Islet of Langerhans (tissue), 1 donor: ENCODE results near the gene NOSIP.

Experiments used
- FAIRE-seq: peaks from one replicate; lab custom pipeline; 2011; peaks lifted over from hg19 to GRCh38; lab: Jason Lieb, UNC

NOSIP gene

GRCh38 chr19:49594993-49595818 lies 14.8 kb upstream of the NOSIP start:
- FAIRE-seq, result no peak

- FAIRE-seq, result no peak
These were observed 14.0 kb upstream of the NOSIP start for GRCh38 chr19:49594157-49594992.

GRCh38 chr19:49593233-49594113 lies 13.1 kb upstream of the NOSIP start:
- FAIRE-seq, result no peak

GRCh38 chr19:49592486-49593232 lies 12.3 kb upstream of the NOSIP start:
- FAIRE-seq, result no peak

- FAIRE-seq, result no peak
These were observed 11.6 kb upstream of the NOSIP start for GRCh38 chr19:49591731-49592485.

- FAIRE-seq, result no peak
These were observed 10.8 kb upstream of the NOSIP start, which contains the start of gene PRR12 for GRCh38 chr19:49590971-49591730. PRR12 (plus strand) TSS chr19:49591182; CDS start chr19:49591655, 473 bp downstream.

- FAIRE-seq, result no peak
These were observed 10.0 kb upstream of the NOSIP start for GRCh38 chr19:49590071-49590970.

GRCh38 chr19:49589502-49589905 lies 9.1 kb upstream of the NOSIP start:
- no peak for FAIRE-seq

- no peak for FAIRE-seq
These were observed 8.2 kb upstream of the NOSIP start for GRCh38 chr19:49588365-49589122.

- FAIRE-seq, result no peak
These were observed 6.9 kb upstream of the NOSIP start for GRCh38 chr19:49587227-49587626.

- FAIRE-seq, result no peak
These were observed 4.7 kb upstream of the NOSIP start for GRCh38 chr19:49585023-49585422.

- FAIRE-seq, result no peak
These were observed 2.9 kb upstream of the NOSIP start for GRCh38 chr19:49583239-49583638.

- no peak for FAIRE-seq
These were observed 702 bp upstream of the NOSIP start, which contains the start of gene PRRG2 for GRCh38 chr19:49581007-49581508. PRRG2 (plus strand) TSS chr19:49581316; CDS start chr19:49583220, 1,904 bp downstream.

- FAIRE-seq, result no peak
These were observed 451 bp downstream of the NOSIP start for GRCh38 chr19:49579947-49580263.

- no peak for FAIRE-seq
These were observed 1.2 kb downstream of the NOSIP start for GRCh38 chr19:49579193-49579592.

- FAIRE-seq, result no peak
These were observed 6.1 kb downstream of the NOSIP start for GRCh38 chr19:49574206-49574755.

- FAIRE-seq, result no peak
These were observed 6.9 kb downstream of the NOSIP start for GRCh38 chr19:49573425-49573824.

GRCh38 chr19:49573009-49573408 lies 7.3 kb downstream of the NOSIP start:
- FAIRE-seq, result no peak
